GM18526 (cell line): ENCODE results near the gene MACROD2.

ENCODE experiments used
- POLR2A ChIP-seq: IDR thresholded peaks from 3 replicates; pipeline ENCODE4 v1.6.1; 2011; ENCODE audit not compliant: insufficient read length; ENCODE audit errors: extremely low read depth

MACROD2 gene

GRCh38 chr20:14334306-14334930 lies 339.1 kb downstream of the MACROD2 start:
- no peak for TF ChIP-seq POLR2A

- TF ChIP-seq POLR2A = no peak
These were observed 339.7 kb downstream of the MACROD2 start for GRCh38 chr20:14335052-14335451.

GRCh38 chr20:14336686-14337085 lies 341.4 kb downstream of the MACROD2 start:
- no peak for TF ChIP-seq POLR2A

- TF ChIP-seq POLR2A = no peak
These were observed 342.3 kb downstream of the MACROD2 start, which contains the start of gene FLRT3 for GRCh38 chr20:14337400-14338171. Gene FLRT3 (minus strand): TSS chr20:14337612. CDS start chr20:14327506, 10,106 bp downstream.

GRCh38 chr20:14341801-14342200 lies 346.5 kb downstream of the MACROD2 start:
- no peak for TF ChIP-seq POLR2A

GRCh38 chr20:14342918-14343317 lies 347.6 kb downstream of the MACROD2 start:
- no peak for TF ChIP-seq POLR2A

GRCh38 chr20:14343491-14344065 lies 348.3 kb downstream of the MACROD2 start:
- TF ChIP-seq POLR2A = no peak

GRCh38 chr20:14344746-14345145 lies 349.4 kb downstream of the MACROD2 start:
- TF ChIP-seq POLR2A = no peak

- no peak for TF ChIP-seq POLR2A
These were observed 360.5 kb downstream of the MACROD2 start for GRCh38 chr20:14355791-14356190.

GRCh38 chr20:14360416-14360815 lies 365.1 kb downstream of the MACROD2 start:
- no peak for TF ChIP-seq POLR2A

- TF ChIP-seq POLR2A = no peak
These were observed 366.4 kb downstream of the MACROD2 start for GRCh38 chr20:14361509-14362345.

- TF ChIP-seq POLR2A = no peak
These were observed 378.9 kb downstream of the MACROD2 start for GRCh38 chr20:14374196-14374595.

GRCh38 chr20:14375416-14375985 lies 380.2 kb downstream of the MACROD2 start:
- TF ChIP-seq POLR2A = no peak

- TF ChIP-seq POLR2A = no peak
These were observed 383.0 kb downstream of the MACROD2 start for GRCh38 chr20:14378326-14378725.

- no peak for TF ChIP-seq POLR2A
These were observed 388.0 kb downstream of the MACROD2 start for GRCh38 chr20:14383335-14383734.

GRCh38 chr20:14384416-14385175 lies 389.3 kb downstream of the MACROD2 start:
- no peak for TF ChIP-seq POLR2A
